ENCODE data around the gene GADD45G.

GADD45G gene

DNA sequence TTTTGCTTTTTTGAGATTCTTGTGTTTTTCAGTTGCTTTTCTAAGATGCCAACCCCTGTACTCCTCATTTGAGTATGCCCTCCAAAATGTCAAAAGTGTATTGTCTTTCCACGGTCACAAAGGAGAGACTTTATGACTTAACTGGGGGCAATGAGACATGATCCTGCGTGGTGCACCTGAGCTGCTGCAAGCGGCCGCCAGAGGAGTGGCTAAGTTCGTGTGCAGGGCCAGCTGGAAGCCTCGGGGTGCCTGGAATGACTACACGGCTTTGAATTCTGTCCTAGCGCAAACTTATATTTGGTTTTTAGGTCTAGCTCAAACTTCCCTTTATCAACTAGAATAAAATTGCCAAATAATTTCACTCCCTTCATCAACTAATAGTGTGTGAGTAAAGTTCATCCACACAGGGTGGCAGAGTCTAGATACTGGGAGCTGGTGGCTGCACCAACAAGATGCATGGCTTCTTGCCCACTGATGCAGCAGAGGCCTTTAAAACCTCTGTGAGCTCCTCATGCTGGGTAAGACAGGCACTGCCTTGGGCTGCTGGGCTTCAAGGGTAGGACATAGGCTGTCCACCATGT, 4.7 kb downstream of the GADD45G start:
- no peak for DNase-seq (ENCODE audit: low spot score)

- no peak for DNase-seq (ENCODE audit: low spot score)
Measured at GRCh38 chr9:89610391-89610925, 5.6 kb downstream of the GADD45G start.

DNA sequence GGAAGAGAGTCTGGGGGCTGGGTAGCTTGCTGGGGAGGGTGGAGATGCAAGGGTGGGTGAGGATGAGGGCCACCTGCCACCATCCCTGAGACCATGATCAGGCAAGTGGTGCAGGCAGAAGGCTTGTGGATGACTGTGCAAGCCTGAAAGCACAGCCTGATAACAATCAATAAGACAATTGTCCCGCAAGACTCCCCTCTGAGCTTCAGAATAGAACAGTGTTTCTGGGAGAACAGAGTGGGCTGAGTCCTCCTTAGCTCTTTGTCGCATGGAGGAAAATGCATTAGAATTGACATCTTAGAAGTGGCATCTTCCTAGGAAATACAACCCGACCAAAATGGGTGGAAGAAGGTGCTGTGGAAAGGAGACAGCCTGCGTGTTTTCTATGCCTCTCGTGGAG, 6.6 kb downstream of the GADD45G start:
- no peak for DNase-seq (ENCODE audit: low spot score)

GRCh38 chr9:89612566-89613278, 7.9 kb downstream of the GADD45G start:
- no peak for DNase-seq (ENCODE audit: low spot score)

GRCh38 chr9:89613912-89614892, 9.4 kb downstream of the GADD45G start:
- no peak for DNase-seq (ENCODE audit: low spot score)

DNA sequence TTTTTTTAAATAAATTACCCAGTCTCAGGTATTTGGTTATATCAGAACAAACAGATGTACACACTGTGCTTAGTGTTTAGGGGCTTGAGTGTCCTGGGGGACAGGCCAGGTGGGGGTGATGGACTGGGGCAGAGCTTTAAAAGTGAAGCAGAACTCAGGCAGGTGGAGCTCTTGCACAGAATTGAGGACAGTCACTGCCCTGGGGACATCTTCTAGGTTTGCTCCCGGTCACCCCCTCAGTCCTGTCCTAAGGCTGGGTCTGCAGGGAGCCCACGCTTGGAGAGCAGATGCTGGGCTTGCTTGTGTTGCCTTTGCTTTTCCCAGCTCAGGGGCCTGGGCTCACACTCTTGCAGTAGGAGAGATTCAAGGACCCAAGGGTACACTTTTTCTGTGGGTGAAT, 10.8 kb downstream of the GADD45G start:
- no peak for DNase-seq (ENCODE audit: low spot score)

- no peak for DNase-seq (ENCODE audit: low spot score)
Measured at GRCh38 chr9:89616411-89616810, 11.6 kb downstream of the GADD45G start.

DNA sequence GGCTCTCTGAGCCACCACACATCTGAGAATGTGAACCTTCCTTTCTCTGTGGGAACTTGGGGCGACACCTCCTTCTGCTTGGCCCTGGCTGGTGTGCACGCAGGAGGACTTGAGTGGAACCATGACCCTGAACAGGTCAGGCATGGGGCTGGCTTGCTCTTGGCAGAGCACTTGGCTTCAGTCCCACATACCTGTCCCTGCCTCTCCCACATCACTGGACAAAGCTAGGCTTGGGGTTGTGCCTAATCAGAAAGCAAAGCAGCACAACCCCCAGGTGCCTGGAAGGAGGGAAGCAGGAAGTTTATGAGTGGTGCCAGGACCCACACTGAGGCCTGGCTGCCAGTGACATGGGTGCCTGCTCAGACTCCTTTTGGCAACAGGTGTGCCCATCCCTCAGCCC, 13.2 kb downstream of the GADD45G start:
- no peak for DNase-seq (ENCODE audit: low spot score)

GRCh38 chr9:89619019-89619418, 14.2 kb downstream of the GADD45G start:
- DNase-seq (ENCODE audit: low spot score): no peak

DNA sequence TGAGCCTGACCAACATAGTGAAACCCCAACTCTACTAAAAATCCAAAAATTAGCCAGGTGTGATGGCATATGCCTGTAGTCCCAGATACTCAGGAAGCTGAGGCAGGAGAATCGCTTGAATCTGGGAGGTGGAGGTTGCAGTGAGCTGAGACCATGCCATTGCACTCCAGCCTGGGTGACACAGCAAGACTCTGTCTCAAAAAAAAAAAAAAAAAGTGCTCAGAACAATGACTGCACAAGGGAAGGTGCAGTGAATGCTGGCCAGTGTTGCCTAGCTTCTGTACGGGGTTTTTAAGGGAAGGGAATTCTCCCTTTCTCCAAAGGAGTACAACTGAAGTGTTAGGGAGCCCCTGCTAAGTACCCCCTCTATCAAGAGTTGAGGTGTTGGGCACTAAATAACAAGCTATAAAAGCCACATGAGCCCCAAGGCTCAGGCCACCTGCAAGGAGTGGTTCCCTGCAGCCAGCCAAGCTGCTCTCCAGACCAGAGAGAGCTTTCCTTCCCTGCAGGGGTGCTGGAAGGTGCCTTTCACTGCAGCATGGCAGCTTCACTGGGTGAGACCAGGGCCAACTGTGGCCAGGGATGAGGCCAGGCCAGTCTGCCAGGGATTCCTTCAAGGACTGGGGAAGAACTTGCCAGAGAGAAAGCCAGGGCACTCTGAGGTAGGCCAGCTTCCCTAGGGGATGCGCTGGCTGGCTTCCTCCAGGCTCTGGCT, 14.8 kb downstream of the GADD45G start:
- DNase-seq (ENCODE audit: low spot score): no peak

- no peak for DNase-seq (ENCODE audit: low spot score)
Measured at GRCh38 chr9:89621031-89621430, 16.2 kb downstream of the GADD45G start.

- no peak for DNase-seq (ENCODE audit: low spot score)
Measured at GRCh38 chr9:89621676-89622075, 16.9 kb downstream of the GADD45G start.

GRCh38 chr9:89622933-89623861, 18.4 kb downstream of the GADD45G start:
- no peak for DNase-seq (ENCODE audit: low spot score)

- DNase-seq (ENCODE audit: low spot score): no peak
Measured at GRCh38 chr9:89623925-89624420, 19.2 kb downstream of the GADD45G start.

GRCh38 chr9:89625721-89626687, 21.2 kb downstream of the GADD45G start:
- DNase-seq (ENCODE audit: low spot score): no peak

DNA sequence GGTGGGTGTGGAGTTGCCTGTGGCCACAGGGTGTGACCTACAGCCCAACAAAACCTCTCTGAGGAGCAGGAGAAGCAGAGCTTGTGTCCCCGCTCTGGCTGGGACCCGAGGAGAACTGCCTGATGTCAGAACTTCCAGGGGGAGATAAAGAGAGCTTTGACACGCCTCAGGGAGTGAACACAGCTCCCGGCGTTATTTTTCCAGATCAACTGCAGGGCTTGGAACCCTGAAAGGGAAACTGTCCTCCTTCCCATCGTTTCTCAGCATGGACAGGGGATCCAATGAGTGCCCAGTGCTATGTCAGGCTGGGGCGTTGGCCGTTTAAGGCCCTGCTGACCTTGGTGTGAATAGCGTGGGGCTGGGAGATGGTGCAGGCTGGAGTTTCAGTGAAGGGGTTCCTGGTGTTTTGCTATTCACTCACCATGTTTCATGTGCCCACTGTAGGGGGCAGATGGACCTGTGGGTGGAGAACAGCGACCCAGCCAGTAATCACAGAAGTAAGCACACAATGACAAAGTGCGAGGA, 22.0 kb downstream of the GADD45G start:
- DNase-seq (ENCODE audit: low spot score): no peak

- no peak for DNase-seq (ENCODE audit: low spot score)
Measured at GRCh38 chr9:89628601-89629000, 23.8 kb downstream of the GADD45G start.

DNA sequence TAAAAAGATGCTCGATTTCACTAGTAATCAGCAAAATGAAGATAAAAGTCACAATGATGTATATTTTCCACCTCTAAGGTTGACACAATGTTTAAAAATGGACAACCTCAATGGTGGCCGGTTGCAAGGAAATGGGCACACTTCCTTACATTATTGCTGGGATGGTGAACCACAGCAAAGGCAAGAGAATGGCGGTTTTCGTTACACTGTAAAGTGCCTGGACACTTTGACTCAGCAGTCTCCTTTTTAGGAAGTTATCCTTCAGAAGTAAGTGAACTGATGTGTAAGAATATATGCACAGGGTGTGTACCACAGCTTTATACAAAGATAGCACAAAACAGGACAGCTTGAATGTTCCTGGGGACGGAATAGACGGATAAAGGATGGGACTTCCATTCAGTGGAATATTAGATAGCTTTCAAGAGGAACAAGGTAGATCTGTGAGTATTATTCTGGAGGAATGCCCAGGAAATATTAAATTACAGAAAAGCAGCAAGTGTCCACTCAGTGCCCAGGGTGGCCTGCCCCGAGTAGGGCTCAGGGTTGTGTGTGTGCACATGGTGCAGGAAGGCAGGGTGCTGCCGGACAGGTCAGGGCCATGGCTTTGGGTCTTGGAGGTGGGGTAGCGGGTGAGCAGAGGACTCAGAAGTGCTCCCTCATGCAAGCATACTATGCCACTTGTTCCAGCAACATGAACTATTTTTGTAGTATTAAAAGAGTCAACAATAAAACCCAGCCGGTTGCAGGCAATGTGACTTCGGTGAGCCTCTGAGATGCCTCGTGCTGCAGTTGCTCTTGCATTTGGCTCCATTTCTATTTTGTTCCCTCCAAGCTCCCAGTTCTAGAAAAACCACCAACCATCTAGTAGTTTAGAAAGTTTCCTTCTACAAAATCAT, 24.5 kb downstream of the GADD45G start:
- no peak for DNase-seq (ENCODE audit: low spot score)

Data from CD4-positive, alpha-beta T cell treated with Interleukin-6 at 100 ng/mL for 8 hours (primary cell).